ENCODE results near the gene TYW3.

GRCh38 chr1:74693473-74693872 is 39.5 kb upstream of the TYW3 start:
- no peak for TF ChIP-seq EZH2 (IDR thresholded peaks at IDR 0.05; ENCODE audit: borderline replicate concordance, low read depth, low read length, severe bottlenecking)
- no peak for TF ChIP-seq CTCF (IDR thresholded peaks at IDR 0.05; ENCODE audit: borderline replicate concordance, extremely low read depth, low read length, poor library complexity, severe bottlenecking)
